Right lobe of liver (tissue), 4 donors: ENCODE data around the gene MATN4.

Source experiments
- POLR2A ChIP-seq: fragments of 450-650 bp; IDR thresholded peaks from one replicate; pipeline ENCODE4 v1.6.1; 2017; ENCODE audit warnings: antibody characterized with exemption, mild to moderate bottlenecking
- TF ChIP-seq, protein P1 (sequence below), 4 donors: fragments of 200-600 bp in 3 of 4; fragments of 450-650 bp in 1 of 4; IDR thresholded peaks; one replicate each; pipeline versions ENCODE4 v1.5.1 to v1.8.0; 2016 to 2022; ENCODE audit warnings: antibody characterized with exemption in 4 of 4, mild to moderate bottlenecking in 2 of 4
- donor health status: DM: no; HTN: no; CAD: no.
- donor health status: DM: no; HTN: no; CAD: no.
- donor health status: DM: no; HTN: yes; CAD: no.

DNA sequence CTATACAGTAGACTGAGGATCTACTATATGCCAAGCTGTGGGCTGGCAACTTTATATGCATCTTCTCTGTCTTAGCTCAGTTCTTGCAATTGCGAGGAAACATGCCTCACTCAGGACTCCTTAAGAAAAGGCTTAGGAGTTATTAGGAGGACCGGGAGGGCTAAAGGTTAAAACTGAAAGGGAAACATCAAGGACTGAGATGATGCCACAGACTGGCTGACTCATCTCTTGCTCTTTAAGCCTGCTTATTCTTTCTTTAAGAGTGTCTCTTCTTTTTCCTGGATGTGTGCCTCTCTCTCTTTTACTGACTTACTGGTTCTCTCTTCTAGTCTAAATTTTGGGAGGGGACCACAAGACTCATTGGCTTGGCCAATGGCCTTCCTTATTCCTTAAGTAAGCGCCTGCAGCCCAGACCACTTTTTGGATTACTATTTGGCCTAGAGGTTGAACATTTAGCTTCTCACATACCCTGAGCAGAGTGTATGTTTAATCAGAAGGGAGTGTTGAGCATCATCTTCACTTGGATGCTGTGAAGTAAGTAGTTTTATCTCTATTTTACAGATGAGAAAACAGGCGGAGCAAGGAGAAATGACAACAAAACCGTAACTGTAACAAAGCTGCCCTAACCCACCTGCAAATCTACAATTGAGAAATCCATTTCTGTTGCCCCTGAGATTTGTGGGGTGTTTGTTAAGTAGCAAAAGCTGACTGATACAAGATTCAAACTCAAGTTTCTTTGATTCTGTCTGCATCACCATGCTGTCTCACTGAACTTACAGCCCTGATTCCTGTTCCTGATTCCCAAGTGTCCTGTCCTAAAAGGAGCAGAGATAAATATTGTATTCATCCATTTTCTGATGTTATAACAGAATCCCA is 47.3 kb upstream of the MATN4 start:
- TF ChIP-seq POLR2A: no peak
- TF ChIP-seq, protein P1, sequence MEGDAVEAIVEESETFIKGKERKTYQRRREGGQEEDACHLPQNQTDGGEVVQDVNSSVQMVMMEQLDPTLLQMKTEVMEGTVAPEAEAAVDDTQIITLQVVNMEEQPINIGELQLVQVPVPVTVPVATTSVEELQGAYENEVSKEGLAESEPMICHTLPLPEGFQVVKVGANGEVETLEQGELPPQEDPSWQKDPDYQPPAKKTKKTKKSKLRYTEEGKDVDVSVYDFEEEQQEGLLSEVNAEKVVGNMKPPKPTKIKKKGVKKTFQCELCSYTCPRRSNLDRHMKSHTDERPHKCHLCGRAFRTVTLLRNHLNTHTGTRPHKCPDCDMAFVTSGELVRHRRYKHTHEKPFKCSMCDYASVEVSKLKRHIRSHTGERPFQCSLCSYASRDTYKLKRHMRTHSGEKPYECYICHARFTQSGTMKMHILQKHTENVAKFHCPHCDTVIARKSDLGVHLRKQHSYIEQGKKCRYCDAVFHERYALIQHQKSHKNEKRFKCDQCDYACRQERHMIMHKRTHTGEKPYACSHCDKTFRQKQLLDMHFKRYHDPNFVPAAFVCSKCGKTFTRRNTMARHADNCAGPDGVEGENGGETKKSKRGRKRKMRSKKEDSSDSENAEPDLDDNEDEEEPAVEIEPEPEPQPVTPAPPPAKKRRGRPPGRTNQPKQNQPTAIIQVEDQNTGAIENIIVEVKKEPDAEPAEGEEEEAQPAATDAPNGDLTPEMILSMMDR (IDR thresholded peaks at IDR 0.05): no peak
